ENCODE data around the gene RAB37. TPM values are rescaled to one million over a fixed set of nuclear protein-coding genes. Genes with fewer than 3 reads are reported as not detected.

The RAB37 gene
- total and polyA plus RNA-seq, 7 donors, result 0.62 to 0.82 (median 0.69) TPM

GRCh38 chr17:74732042-74732867, 4.8 kb upstream of the RAB37 start:
- Histone ChIP-seq H3K4me1 (no peaks in the 10 kb centered on the region), H3K27ac (no peak overlapping the region), H3K9me3 (no peaks in the 10 kb centered on the region), H3K36me3 (ENCODE audit: insufficient read depth in 1 of 2, low read depth in 1 of 2) (no peaks in the 10 kb centered on the region), H3K4me3 (no peak overlapping the region), H3K27me3 (ENCODE audit: insufficient read depth in 3 of 3, low read length in 2 of 3) (peaks cover 0 to 46% (median 16%) of the 10 kb centered on the region in 3 donors)
- DNase-seq (no peak), ATAC-seq (no peak)
- WGBS, 3 donors, result 75 to 78% (median 78%) methylated on average over 12 of the region's 12 CpGs
- TF ChIP-seq CTCF (IDR thresholded peaks at IDR 0.05), result no peak
- intact Hi-C loops (cut with DNase I), result no loop called here

DNA sequence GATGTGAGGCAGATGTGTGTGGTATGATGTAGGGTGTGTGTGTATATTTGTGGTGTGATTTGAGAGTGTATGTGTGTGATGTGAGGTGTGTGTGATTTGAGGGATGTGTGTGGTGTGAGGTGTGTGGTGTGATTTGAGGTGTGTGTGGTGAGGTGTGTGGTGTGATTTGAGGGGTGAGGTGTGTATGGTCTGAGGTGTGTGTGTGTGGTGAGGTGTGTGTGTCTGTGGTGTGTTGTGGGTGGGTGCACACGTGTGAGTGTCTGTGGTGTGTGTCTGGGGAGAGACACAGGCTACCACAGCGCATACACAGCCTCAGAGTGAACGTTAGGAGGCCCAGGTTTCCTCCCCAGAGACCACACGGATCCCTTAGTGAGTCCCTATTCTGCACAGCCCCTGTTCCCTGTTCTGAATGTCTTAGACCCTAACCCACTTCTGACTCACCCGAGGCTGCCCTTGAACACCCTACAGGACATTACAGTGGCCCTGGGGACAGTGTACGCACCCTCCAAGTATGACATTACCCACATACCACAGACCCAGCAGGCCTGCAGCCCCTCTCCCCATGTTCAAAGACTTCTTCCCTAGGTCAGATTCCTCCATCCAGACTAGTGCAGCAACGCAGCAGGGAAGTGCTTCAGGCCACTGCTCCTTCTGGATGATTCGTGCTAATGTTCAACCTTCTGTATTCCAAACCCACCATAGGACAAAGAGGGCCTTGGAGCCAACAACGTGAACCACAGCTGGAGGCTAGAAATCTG, 3.5 kb upstream of the RAB37 start:
- TF ChIP-seq CTCF (IDR thresholded peaks at IDR 0.05), result no peak
- H3K4me1 ChIP-seq, result no peaks in the 10 kb centered on the region
- intact Hi-C loops (cut with DNase I), result no loop called here
- DNase-seq (no peak), ATAC-seq (no peak)
- H3K9me3 ChIP-seq, result no peaks in the 10 kb centered on the region
- no peaks in the 10 kb centered on the region for H3K36me3 ChIP-seq (ENCODE audit: insufficient read depth in 1 of 2, low read depth in 1 of 2)
- H3K4me3 ChIP-seq, result no peak overlapping the region
- WGBS, 3 donors, result 59 to 62% (median 60%) methylated on average over 9 of the region's 9 CpGs
- H3K27me3 ChIP-seq (ENCODE audit: insufficient read depth in 3 of 3, low read length in 2 of 3), result peaks cover 0 to 59% (median 27%) of the 10 kb centered on the region in 3 donors
- H3K27ac ChIP-seq, result no peak overlapping the region

DNA sequence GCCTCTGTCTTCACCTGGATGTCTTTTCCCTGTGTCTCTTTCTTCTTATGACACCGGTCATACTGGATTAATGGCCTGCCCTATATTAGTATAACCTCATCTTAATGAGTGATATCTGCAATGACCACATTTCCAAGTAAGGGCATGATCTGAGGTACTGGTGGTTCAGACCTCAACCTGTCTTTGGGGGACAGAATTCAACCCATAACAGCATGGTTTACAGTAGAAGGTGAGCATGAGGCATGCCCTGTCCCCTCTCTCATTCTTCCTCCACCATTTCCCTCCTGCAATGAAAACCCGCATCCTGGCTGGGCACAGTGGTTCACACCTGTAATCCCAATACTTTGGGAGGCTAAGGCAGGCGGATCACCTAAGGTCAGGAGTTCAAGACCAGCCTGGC, 2.8 kb upstream of the RAB37 start:
- intact Hi-C loops (cut with DNase I), result no loop called here
- TF ChIP-seq CTCF (IDR thresholded peaks at IDR 0.05), result no peak
- Histone ChIP-seq H3K4me1 (no peaks in the 10 kb centered on the region), H3K9me3 (no peaks in the 10 kb centered on the region), H3K4me3 (no peak overlapping the region), H3K27me3 (ENCODE audit: insufficient read depth in 3 of 3, low read length in 2 of 3) (peaks cover 0 to 66% (median 27%) of the 10 kb centered on the region in 3 donors), H3K36me3 (ENCODE audit: insufficient read depth in 1 of 2, low read depth in 1 of 2) (no peaks in the 10 kb centered on the region), H3K27ac (no peak overlapping the region)
- DNase-seq, result no peak
- WGBS, 3 donors, result 93 to 98% (median 95%) methylated on average over 3 of the region's 3 CpGs
- no peak for ATAC-seq

GRCh38 chr17:74737299-74738050, 419 bp downstream of the RAB37 start:
- Histone ChIP-seq H3K4me1 (no peaks in the 10 kb centered on the region), H3K4me3 (peak overlapping the region; percentile 50), H3K36me3 (ENCODE audit: insufficient read depth in 1 of 2, low read depth in 1 of 2) (no peaks in the 10 kb centered on the region), H3K27me3 (ENCODE audit: insufficient read depth in 3 of 3, low read length in 2 of 3) (peaks cover 0 to 68% (median 27%) of the 10 kb centered on the region in 3 donors), H3K9me3 (no peaks in the 10 kb centered on the region), H3K27ac (no peak overlapping the region)
- ATAC-seq, result peak in 3 of 4 donors; percentile 14 to 36 (median 17)
- TF ChIP-seq CTCF (IDR thresholded peaks at IDR 0.05), result no peak
- intact Hi-C loops (cut with DNase I), result no loop called here
- 3 to 6% (median 5%) methylated on average over 30 to 38 of the region's 38 CpGs for WGBS, 3 donors
- peak in 1 of 2 donors; percentile 66 for DNase-seq

Data from psoas muscle (tissue), 8 donors.